ENCODE measurements around the gene NOC4L. TPM values are rescaled to one million over a fixed set of nuclear protein-coding genes. Genes with fewer than 3 reads are reported as not detected.
"Not testable (repeated sequence)": the region's sequence is repeated elsewhere in the genome, so short reads cannot be mapped to it uniquely, and the experiment has no call there.

The NOC4L gene
- 10 to 100 TPM; 17.0 to 18.5 TPM for total RNA-seq
- 10 to 100 TPM; 13.9 to 26.0 TPM for polyA plus RNA-seq

- H3K4me3 ChIP-seq (ENCODE audit: low read length in 2 of 2) = peak within 1 kb of the TSS; percentile 58 to 81
- ChIA-PET CTCF (ENCODE audit: partially characterized antibody) (interaction anchor here (2.4 kb wide), 1 partner anchor 9 kb away, joined by 8 read pairs; no protein-coding TSS in a partner anchor), POLR2A (ENCODE audit: partially characterized antibody) (interaction anchor here (0.6 to 3.0 kb wide), 6 partner anchors 16 to 75 kb away, joined by 3 to 9 read pairs (median 4); no protein-coding TSS in a partner anchor)
- Mint-ChIP-seq H3K4me1 (peaks cover 15 to 42% (median 27%) of the 10 kb centered on the region in 4 donors), H3K9me3 (peaks cover 0 to 4% (median 0%) of the 10 kb centered on the region in 8 donors), H3K27me3 (peaks cover 0 to 2% of the 10 kb centered on the region in 2 donors), H3K27ac (peak within 1 kb of the TSS; percentile 94 to 99 (median 97)), H3K36me3 (peaks cover 17 to 25% of the 10 kb centered on the region in 2 donors), H3K4me3 (peak within 1 kb of the TSS; percentile 89 to 99 (median 90))
- H3K36me3 ChIP-seq (ENCODE audit: insufficient read depth, low read length) = peaks cover 29% of the 10 kb centered on the region
- no peaks in the 10 kb centered on the region for H3K9me3 ChIP-seq (ENCODE audit: control insufficient read depth in 1 of 2, low read length in 2 of 2)
- peak within 1 kb of the TSS; percentile 82 for H3K27ac ChIP-seq (ENCODE audit: low read depth, low read length)
- no peaks in the 10 kb centered on the region for H3K27me3 ChIP-seq (ENCODE audit: insufficient read depth, low read length)
- intact Hi-C loops (cut with micrococcal nuclease) = loop anchor here (1.0 to 10.0 kb wide), 3 partner anchors 45 to 219 kb away; partner anchors contain the start of gene PUS1
- H3K4me1 ChIP-seq (ENCODE audit: insufficient read depth, low read length) = peaks cover 27% of the 10 kb centered on the region
- DNase-seq = peak; percentile 92 to 97 (median 95)
Measured at GRCh38 chr12:132144115-132144809, at the start of gene NOC4L, which contains the start of gene DDX51. Gene NOC4L (plus strand): TSS chr12:132144457. CDS start chr12:132144489, 32 bp downstream. Gene DDX51 (minus strand): TSS chr12:132144319. CDS start chr12:132144296, 23 bp downstream.

- Histone ChIP-seq H3K27me3 (ENCODE audit: insufficient read depth, low read length) (no peaks in the 10 kb centered on the region), H3K9me3 (ENCODE audit: control insufficient read depth in 1 of 2, low read length in 2 of 2) (no peaks in the 10 kb centered on the region), H3K36me3 (ENCODE audit: insufficient read depth, low read length) (no peaks in the 10 kb centered on the region), H3K27ac (ENCODE audit: low read depth, low read length) (no peak overlapping the region), H3K4me1 (ENCODE audit: insufficient read depth, low read length) (peaks cover 6% of the 10 kb centered on the region), H3K4me3 (ENCODE audit: low read length in 2 of 2) (no peak overlapping the region)
- Mint-ChIP-seq H3K36me3 (peaks cover 34 to 36% of the 10 kb centered on the region in 2 donors), H3K27ac (peak overlapping the region in 5 of 7 donors; percentile 53 to 97 (median 87)), H3K4me1 (peaks cover 9 to 15% (median 11%) of the 10 kb centered on the region in 4 donors), H3K9me3 (peaks cover 0 to 14% (median 10%) of the 10 kb centered on the region in 8 donors), H3K4me3 (peak overlapping the region in 6 of 8 donors; percentile 7 to 77 (median 32)), H3K27me3 (no peaks in the 10 kb centered on the region)
- DNase-seq = no peak
- ChIA-PET POLR2A (ENCODE audit: partially characterized antibody) (interaction anchor here (1.0 kb wide), 1 partner anchor 11 kb away, joined by 3 read pairs; no protein-coding TSS in a partner anchor), CTCF (ENCODE audit: partially characterized antibody) (no interaction called here)
- intact Hi-C loops (cut with micrococcal nuclease) = no loop called here
Measured at GRCh38 chr12:132095520-132096409, 48.5 kb upstream of the NOC4L start.

GRCh38 chr12:132099739-132100138 lies 44.5 kb upstream of the NOC4L start:
- CTCF ChIA-PET (ENCODE audit: partially characterized antibody) = no interaction called here
- H3K9me3 Mint-ChIP-seq = peaks cover 0 to 14% (median 10%) of the 10 kb centered on the region in 8 donors
- no peak overlapping the region for H3K4me3 Mint-ChIP-seq
- H3K36me3 Mint-ChIP-seq = peaks cover 30% of the 10 kb centered on the region in 2 donors
- H3K4me1 Mint-ChIP-seq = peaks cover 8 to 15% (median 10%) of the 10 kb centered on the region in 4 donors
- H3K36me3 ChIP-seq (ENCODE audit: insufficient read depth, low read length) = no peaks in the 10 kb centered on the region
- intact Hi-C loops (cut with micrococcal nuclease) = no loop called here
- H3K27ac ChIP-seq (ENCODE audit: low read depth, low read length) = no peak overlapping the region
- peak overlapping the region in 2 of 7 donors; percentile 25 to 81 for H3K27ac Mint-ChIP-seq
- H3K27me3 ChIP-seq (ENCODE audit: insufficient read depth, low read length) = no peaks in the 10 kb centered on the region
- H3K4me1 ChIP-seq (ENCODE audit: insufficient read depth, low read length) = peaks cover 6% of the 10 kb centered on the region
- no peak overlapping the region for H3K4me3 ChIP-seq (ENCODE audit: low read length in 2 of 2)
- POLR2A ChIA-PET (ENCODE audit: partially characterized antibody) = no interaction called here
- H3K9me3 ChIP-seq (ENCODE audit: control insufficient read depth in 1 of 2, low read length in 2 of 2) = no peaks in the 10 kb centered on the region
- no peak for DNase-seq
- no peaks in the 10 kb centered on the region for H3K27me3 Mint-ChIP-seq

- ChIA-PET POLR2A (ENCODE audit: partially characterized antibody) (no interaction called here), CTCF (ENCODE audit: partially characterized antibody) (no interaction called here)
- peaks cover 7 to 11% (median 10%) of the 10 kb centered on the region in 4 donors for H3K4me1 Mint-ChIP-seq
- Histone ChIP-seq H3K27ac (ENCODE audit: low read depth, low read length) (no peak overlapping the region), H3K4me3 (ENCODE audit: low read length in 2 of 2) (no peak overlapping the region), H3K36me3 (ENCODE audit: insufficient read depth, low read length) (peaks cover 4% of the 10 kb centered on the region), H3K9me3 (ENCODE audit: control insufficient read depth in 1 of 2, low read length in 2 of 2) (no peaks in the 10 kb centered on the region), H3K4me1 (ENCODE audit: insufficient read depth, low read length) (peaks cover 2% of the 10 kb centered on the region), H3K27me3 (ENCODE audit: insufficient read depth, low read length) (no peaks in the 10 kb centered on the region)
- intact Hi-C loops (cut with micrococcal nuclease) = no loop called here
- H3K9me3 Mint-ChIP-seq = peaks cover 0 to 13% (median 9%) of the 10 kb centered on the region in 8 donors
- H3K36me3 Mint-ChIP-seq = peaks cover 30 to 35% of the 10 kb centered on the region in 2 donors
- DNase-seq = no peak
- no peak overlapping the region for H3K4me3 Mint-ChIP-seq
- no peak overlapping the region for H3K27ac Mint-ChIP-seq
- no peaks in the 10 kb centered on the region for H3K27me3 Mint-ChIP-seq
Measured at GRCh38 chr12:132100306-132101065, 43.8 kb upstream of the NOC4L start.

- no peak for DNase-seq
- no peaks in the 10 kb centered on the region for H3K9me3 ChIP-seq (ENCODE audit: control insufficient read depth in 1 of 2, low read length in 2 of 2)
- Mint-ChIP-seq H3K36me3 (peaks cover 19 to 21% of the 10 kb centered on the region in 2 donors), H3K9me3 (no peaks in the 10 kb centered on the region), H3K27ac (no peak overlapping the region), H3K27me3 (no peaks in the 10 kb centered on the region), H3K4me1 (peaks cover 0 to 3% (median 1%) of the 10 kb centered on the region in 4 donors), H3K4me3 (no peak overlapping the region)
- H3K4me1 ChIP-seq (ENCODE audit: insufficient read depth, low read length) = no peaks in the 10 kb centered on the region
- H3K27ac ChIP-seq (ENCODE audit: low read depth, low read length) = no peak overlapping the region
- CTCF ChIA-PET (ENCODE audit: partially characterized antibody) = no interaction called here
- peaks cover 8% of the 10 kb centered on the region for H3K36me3 ChIP-seq (ENCODE audit: insufficient read depth, low read length)
- no peaks in the 10 kb centered on the region for H3K27me3 ChIP-seq (ENCODE audit: insufficient read depth, low read length)
- H3K4me3 ChIP-seq (ENCODE audit: low read length in 2 of 2) = no peak overlapping the region
- POLR2A ChIA-PET (ENCODE audit: partially characterized antibody) = no interaction called here
- intact Hi-C loops (cut with micrococcal nuclease) = no loop called here
Measured at GRCh38 chr12:132102297-132102696, 42.0 kb upstream of the NOC4L start.

GRCh38 chr12:132103072-132103471 lies 41.2 kb upstream of the NOC4L start:
- CTCF ChIA-PET (ENCODE audit: partially characterized antibody); H3K4me3 Mint-ChIP-seq; DNase-seq; H3K27ac Mint-ChIP-seq; H3K27ac ChIP-seq (ENCODE audit: low read depth, low read length); H3K36me3 ChIP-seq (ENCODE audit: insufficient read depth, low read length); H3K4me3 ChIP-seq (ENCODE audit: low read length in 2 of 2); H3K4me1 ChIP-seq (ENCODE audit: insufficient read depth, low read length); H3K9me3 ChIP-seq (ENCODE audit: control insufficient read depth in 1 of 2, low read length in 2 of 2); H3K27me3 ChIP-seq (ENCODE audit: insufficient read depth, low read length); H3K4me1 Mint-ChIP-seq; intact Hi-C loops (cut with micrococcal nuclease); H3K9me3 Mint-ChIP-seq; H3K27me3 Mint-ChIP-seq: not testable (repeated sequence)
- peaks cover 13 to 21% of the 10 kb centered on the region in 2 donors for H3K36me3 Mint-ChIP-seq
- POLR2A ChIA-PET (ENCODE audit: partially characterized antibody) = interaction anchor here (0.5 kb wide), 1 partner anchor 20 kb away, joined by 3 read pairs; no protein-coding TSS in a partner anchor

All from CD4-positive, alpha-beta memory T cell (primary cell).